Measurements from ENCODE around the gene EIF2AK3. TPM values are rescaled to one million over a fixed set of nuclear protein-coding genes. Genes with fewer than 3 reads are reported as not detected.

Gene EIF2AK3
- total and polyA plus RNA-seq, 2 experiments from 2014 or later, result 19.5 to 41.9 TPM

- Histone ChIP-seq H3K4me1 (ENCODE audit: insufficient read depth) (no peaks in the 10 kb centered on the region), H3K4me3 (no peak overlapping the region), H3K9me3 (ENCODE audit: low read depth) (no peaks in the 10 kb centered on the region), H3K27ac (no peak overlapping the region), H3K79me2 (no peaks in the 10 kb centered on the region), H3K36me3 (replicated peaks; ENCODE audit: insufficient read depth, low read depth) (no peaks in the 10 kb centered on the region), H3K27me3 (no peaks in the 10 kb centered on the region), H3K4me2 (no peak overlapping the region), H4K20me1 (ENCODE audit: insufficient read depth, poor library complexity, severe bottlenecking) (no peaks in the 10 kb centered on the region), H2AFZ (no peak overlapping the region), H3K9me2 (replicated peaks; ENCODE audit: insufficient read depth) (no peaks in the 10 kb centered on the region)
- DNase-seq (ENCODE audit: low spot score), result no peak
- WGBS (ENCODE audit: low lambda C conversion rate, missing lambda C conversion rate), result 96% methylated on average over 1 of the region's 1 CpG
- TF ChIP-seq EZH2phosphoT487 (IDR thresholded peaks at IDR 0.05; ENCODE audit: low read depth, severe bottlenecking, unreplicated experiment), result no peak
- TF ChIP-seq, protein P1, sequence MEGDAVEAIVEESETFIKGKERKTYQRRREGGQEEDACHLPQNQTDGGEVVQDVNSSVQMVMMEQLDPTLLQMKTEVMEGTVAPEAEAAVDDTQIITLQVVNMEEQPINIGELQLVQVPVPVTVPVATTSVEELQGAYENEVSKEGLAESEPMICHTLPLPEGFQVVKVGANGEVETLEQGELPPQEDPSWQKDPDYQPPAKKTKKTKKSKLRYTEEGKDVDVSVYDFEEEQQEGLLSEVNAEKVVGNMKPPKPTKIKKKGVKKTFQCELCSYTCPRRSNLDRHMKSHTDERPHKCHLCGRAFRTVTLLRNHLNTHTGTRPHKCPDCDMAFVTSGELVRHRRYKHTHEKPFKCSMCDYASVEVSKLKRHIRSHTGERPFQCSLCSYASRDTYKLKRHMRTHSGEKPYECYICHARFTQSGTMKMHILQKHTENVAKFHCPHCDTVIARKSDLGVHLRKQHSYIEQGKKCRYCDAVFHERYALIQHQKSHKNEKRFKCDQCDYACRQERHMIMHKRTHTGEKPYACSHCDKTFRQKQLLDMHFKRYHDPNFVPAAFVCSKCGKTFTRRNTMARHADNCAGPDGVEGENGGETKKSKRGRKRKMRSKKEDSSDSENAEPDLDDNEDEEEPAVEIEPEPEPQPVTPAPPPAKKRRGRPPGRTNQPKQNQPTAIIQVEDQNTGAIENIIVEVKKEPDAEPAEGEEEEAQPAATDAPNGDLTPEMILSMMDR (IDR thresholded peaks at IDR 0.05; ENCODE audit: poor library complexity), result no peak
- no peak for TF ChIP-seq EZH2 (IDR thresholded peaks at IDR 0.05; ENCODE audit: borderline replicate concordance)
These were observed 45.2 kb downstream of the EIF2AK3 start for GRCh38 chr2:88582030-88582429.

DNA sequence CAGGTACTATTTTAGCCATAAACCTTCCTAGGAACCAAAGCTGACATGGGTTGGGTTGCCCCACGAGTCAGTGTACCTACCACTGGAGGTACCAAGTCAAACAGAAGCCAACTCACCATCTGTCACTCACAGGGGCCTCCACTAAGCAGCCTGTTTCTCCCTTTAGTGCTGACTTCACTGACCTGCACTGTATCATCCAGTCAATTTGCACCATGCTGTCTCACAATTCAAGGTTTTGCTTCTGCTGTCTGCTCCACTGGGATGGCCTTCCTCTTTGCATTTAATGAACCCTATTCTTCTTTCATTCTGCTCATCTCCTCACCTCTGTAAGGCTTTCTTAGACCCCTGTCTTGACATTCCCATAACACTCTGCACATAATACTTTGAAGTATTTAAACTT lies 47.2 kb downstream of the EIF2AK3 start:
- H3K9me2 ChIP-seq (replicated peaks; ENCODE audit: insufficient read depth), result no peaks in the 10 kb centered on the region
- TF ChIP-seq EZH2 (IDR thresholded peaks at IDR 0.05; ENCODE audit: borderline replicate concordance) (no peak), EZH2phosphoT487 (IDR thresholded peaks at IDR 0.05; ENCODE audit: low read depth, severe bottlenecking, unreplicated experiment) (no peak)
- TF ChIP-seq, protein P1 (IDR thresholded peaks at IDR 0.05; ENCODE audit: poor library complexity), result no peak
- H3K79me2 ChIP-seq, result no peaks in the 10 kb centered on the region
- no peak overlapping the region for H3K4me3 ChIP-seq
- H3K27me3 ChIP-seq, result no peaks in the 10 kb centered on the region
- no peak overlapping the region for H2AFZ ChIP-seq
- no peak overlapping the region for H3K4me2 ChIP-seq
- no peak overlapping the region for H3K27ac ChIP-seq
- H4K20me1 ChIP-seq (ENCODE audit: insufficient read depth, poor library complexity, severe bottlenecking), result no peaks in the 10 kb centered on the region
- H3K36me3 ChIP-seq (replicated peaks; ENCODE audit: insufficient read depth, low read depth), result peaks cover 8% of the 10 kb centered on the region
- no peaks in the 10 kb centered on the region for H3K9me3 ChIP-seq (ENCODE audit: low read depth)
- WGBS (ENCODE audit: low lambda C conversion rate, missing lambda C conversion rate), result 87% methylated on average over 1 of the region's 1 CpG
- no peaks in the 10 kb centered on the region for H3K4me1 ChIP-seq (ENCODE audit: insufficient read depth)
- DNase-seq (ENCODE audit: low spot score), result no peak

DNA sequence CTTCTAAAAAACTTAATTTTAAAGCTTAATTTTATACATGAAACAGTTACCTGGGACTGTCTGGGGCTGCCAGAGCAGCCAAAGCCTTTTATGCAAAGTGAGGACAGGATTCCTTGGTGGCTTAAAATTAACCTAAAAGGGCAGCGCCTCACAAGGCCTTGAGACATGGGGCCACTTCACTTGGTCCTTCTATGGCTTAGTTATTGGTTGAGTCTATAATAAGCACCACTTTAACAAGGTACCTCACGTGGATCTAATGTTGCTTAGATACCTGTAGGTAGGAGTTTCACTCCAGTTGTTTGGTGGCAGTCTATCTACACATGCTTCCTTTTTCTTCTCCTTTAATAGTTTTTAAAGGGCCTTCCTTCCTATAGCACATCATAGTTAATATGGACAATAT lies 51.6 kb downstream of the EIF2AK3 start:
- H3K9me2 ChIP-seq (replicated peaks; ENCODE audit: insufficient read depth), result no peaks in the 10 kb centered on the region
- H3K4me3 ChIP-seq, result no peak overlapping the region
- peaks cover 3% of the 10 kb centered on the region for H4K20me1 ChIP-seq (ENCODE audit: insufficient read depth, poor library complexity, severe bottlenecking)
- WGBS (ENCODE audit: low lambda C conversion rate, missing lambda C conversion rate), result 98% methylated on average over 2 of the region's 2 CpGs
- H3K79me2 ChIP-seq, result no peaks in the 10 kb centered on the region
- H2AFZ ChIP-seq, result no peak overlapping the region
- no peaks in the 10 kb centered on the region for H3K9me3 ChIP-seq (ENCODE audit: low read depth)
- peaks cover 8% of the 10 kb centered on the region for H3K36me3 ChIP-seq (replicated peaks; ENCODE audit: insufficient read depth, low read depth)
- TF ChIP-seq, protein P1 (IDR thresholded peaks at IDR 0.05; ENCODE audit: poor library complexity), result no peak
- TF ChIP-seq EZH2 (IDR thresholded peaks at IDR 0.05; ENCODE audit: borderline replicate concordance) (no peak), EZH2phosphoT487 (IDR thresholded peaks at IDR 0.05; ENCODE audit: low read depth, severe bottlenecking, unreplicated experiment) (no peak)
- no peak overlapping the region for H3K27ac ChIP-seq
- no peak for DNase-seq (ENCODE audit: low spot score)
- H3K4me1 ChIP-seq (ENCODE audit: insufficient read depth), result no peaks in the 10 kb centered on the region
- H3K4me2 ChIP-seq, result no peak overlapping the region
- no peaks in the 10 kb centered on the region for H3K27me3 ChIP-seq

DNA sequence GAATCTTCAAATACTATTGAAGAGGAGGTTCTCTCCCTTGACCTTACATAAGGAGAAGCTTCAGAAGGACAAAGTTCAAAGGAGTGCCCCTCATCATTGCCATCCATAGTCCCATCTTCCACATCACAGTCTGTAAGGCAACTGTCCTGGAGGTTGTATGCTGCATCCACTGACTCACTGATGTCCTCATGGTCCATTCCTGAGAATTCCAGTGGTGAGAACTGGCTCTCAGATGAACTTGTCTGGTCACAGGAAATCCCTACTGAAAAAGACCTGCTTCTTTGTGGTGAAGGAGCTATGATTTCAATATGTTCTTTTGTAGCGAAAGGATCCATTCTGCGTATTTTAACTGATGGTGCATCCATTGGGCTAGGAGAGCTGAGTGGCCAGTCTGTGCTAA lies 52.2 kb downstream of the EIF2AK3 start:
- Histone ChIP-seq H3K4me3 (no peak overlapping the region), H3K4me1 (ENCODE audit: insufficient read depth) (no peaks in the 10 kb centered on the region), H3K36me3 (replicated peaks; ENCODE audit: insufficient read depth, low read depth) (peaks cover 8% of the 10 kb centered on the region), H3K79me2 (no peaks in the 10 kb centered on the region), H3K27me3 (no peaks in the 10 kb centered on the region), H3K27ac (no peak overlapping the region), H3K9me3 (ENCODE audit: low read depth) (no peaks in the 10 kb centered on the region), H4K20me1 (ENCODE audit: insufficient read depth, poor library complexity, severe bottlenecking) (peaks cover 3% of the 10 kb centered on the region), H3K9me2 (replicated peaks; ENCODE audit: insufficient read depth) (no peaks in the 10 kb centered on the region), H2AFZ (no peak overlapping the region), H3K4me2 (no peak overlapping the region)
- DNase-seq (ENCODE audit: low spot score), result no peak
- WGBS (ENCODE audit: low lambda C conversion rate, missing lambda C conversion rate), result 78% methylated on average over 2 of the region's 2 CpGs
- TF ChIP-seq EZH2phosphoT487 (IDR thresholded peaks at IDR 0.05; ENCODE audit: low read depth, severe bottlenecking, unreplicated experiment) (no peak), EZH2 (IDR thresholded peaks at IDR 0.05; ENCODE audit: borderline replicate concordance) (no peak)
- TF ChIP-seq, protein P1 (IDR thresholded peaks at IDR 0.05; ENCODE audit: poor library complexity), result no peak
